ENCODE data around the gene PRKG1. TPM values are rescaled to one million over a fixed set of nuclear protein-coding genes. Genes with fewer than 3 reads are reported as not detected.

PRKG1 gene
- total RNA-seq, 2 donors from 2014 or later, result 1.3 to 2.7 TPM

DNA sequence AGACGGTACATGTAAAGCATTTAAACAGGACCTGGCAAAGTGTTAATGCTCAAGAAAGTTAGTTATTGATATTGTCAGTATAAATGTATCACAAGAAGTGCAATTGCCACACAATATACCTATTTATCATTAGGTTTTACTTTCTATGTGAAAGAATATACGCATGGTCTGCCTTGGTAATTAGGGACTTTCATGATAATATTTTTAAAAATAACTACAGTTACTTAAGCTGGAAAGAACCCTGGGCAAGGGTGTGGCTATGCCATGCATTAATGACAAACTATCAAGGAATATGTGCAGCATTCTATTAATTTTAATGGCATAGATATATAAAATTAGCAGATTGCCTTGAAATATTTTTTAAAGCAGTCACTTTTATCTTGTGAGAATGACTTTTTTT, 433.9 kb downstream of the PRKG1 start:
- Mint-ChIP-seq H3K4me3 (no peak overlapping the region), H3K4me1 (peaks cover 5% of the 10 kb centered on the region), H3K27me3 (ENCODE audit: insufficient read depth) (no peaks in the 10 kb centered on the region), H3K27ac (no peak overlapping the region), H3K36me3 (ENCODE audit: low read depth) (no peaks in the 10 kb centered on the region), H3K9me3 (peaks cover 7% of the 10 kb centered on the region)
- H3K27me3 ChIP-seq (ENCODE audit: control insufficient read depth, insufficient read depth, low read length, poor library complexity, severe bottlenecking), result no peaks in the 10 kb centered on the region
- H3K9me3 ChIP-seq (ENCODE audit: control insufficient read depth, low read length), result no peaks in the 10 kb centered on the region
- TF ChIP-seq, protein P1, sequence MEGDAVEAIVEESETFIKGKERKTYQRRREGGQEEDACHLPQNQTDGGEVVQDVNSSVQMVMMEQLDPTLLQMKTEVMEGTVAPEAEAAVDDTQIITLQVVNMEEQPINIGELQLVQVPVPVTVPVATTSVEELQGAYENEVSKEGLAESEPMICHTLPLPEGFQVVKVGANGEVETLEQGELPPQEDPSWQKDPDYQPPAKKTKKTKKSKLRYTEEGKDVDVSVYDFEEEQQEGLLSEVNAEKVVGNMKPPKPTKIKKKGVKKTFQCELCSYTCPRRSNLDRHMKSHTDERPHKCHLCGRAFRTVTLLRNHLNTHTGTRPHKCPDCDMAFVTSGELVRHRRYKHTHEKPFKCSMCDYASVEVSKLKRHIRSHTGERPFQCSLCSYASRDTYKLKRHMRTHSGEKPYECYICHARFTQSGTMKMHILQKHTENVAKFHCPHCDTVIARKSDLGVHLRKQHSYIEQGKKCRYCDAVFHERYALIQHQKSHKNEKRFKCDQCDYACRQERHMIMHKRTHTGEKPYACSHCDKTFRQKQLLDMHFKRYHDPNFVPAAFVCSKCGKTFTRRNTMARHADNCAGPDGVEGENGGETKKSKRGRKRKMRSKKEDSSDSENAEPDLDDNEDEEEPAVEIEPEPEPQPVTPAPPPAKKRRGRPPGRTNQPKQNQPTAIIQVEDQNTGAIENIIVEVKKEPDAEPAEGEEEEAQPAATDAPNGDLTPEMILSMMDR (conservative IDR thresholded peaks at IDR 0.05), result no peak
- no peak overlapping the region for H3K4me3 ChIP-seq (ENCODE audit: low read length)
- no peak overlapping the region for H3K27ac ChIP-seq (ENCODE audit: low read depth, low read length)
- no peak for DNase-seq
- H3K36me3 ChIP-seq (ENCODE audit: control insufficient read depth, insufficient read depth, low read length), result no peaks in the 10 kb centered on the region
- H3K4me1 ChIP-seq (ENCODE audit: control insufficient read depth, insufficient read depth, low read length), result no peaks in the 10 kb centered on the region
- WGBS, 2 experiments (ENCODE audit: insufficient coverage in 1 of 2, insufficient read length in 1 of 2), result 100% methylated on average over 1 of the region's 2 CpGs; no CpG with 5 or more reads in 1 of the 2 experiments
- H3K9ac ChIP-seq (ENCODE audit: extremely low read depth, low read length, poor library complexity, severe bottlenecking), result no peak overlapping the region

DNA sequence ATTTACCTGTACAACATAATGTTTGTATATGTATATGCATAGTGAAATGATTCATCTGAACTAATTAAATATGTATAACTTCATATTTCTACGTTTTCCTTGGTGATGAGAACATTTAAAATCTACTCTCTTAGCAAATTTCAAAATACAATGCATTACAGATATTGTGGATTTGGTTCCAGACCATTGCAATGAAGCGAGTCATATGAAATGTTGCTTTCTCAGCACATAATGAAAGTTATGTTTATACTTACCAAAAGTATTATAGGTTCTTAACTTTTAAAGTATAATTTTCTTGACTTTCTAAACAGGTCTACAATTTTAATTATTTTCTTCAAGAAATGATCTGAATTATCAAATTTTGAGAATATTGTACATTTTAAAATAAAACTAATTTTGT, 435.9 kb downstream of the PRKG1 start:
- H3K9me3 Mint-ChIP-seq, result peaks cover 7% of the 10 kb centered on the region
- 92% methylated on average over 2 of the region's 2 CpGs; no CpG with 5 or more reads in 1 of the 2 experiments for WGBS, 2 experiments (ENCODE audit: insufficient coverage in 1 of 2, insufficient read length in 1 of 2)
- H3K36me3 ChIP-seq (ENCODE audit: control insufficient read depth, insufficient read depth, low read length), result no peaks in the 10 kb centered on the region
- H3K4me1 Mint-ChIP-seq, result no peaks in the 10 kb centered on the region
- no peak overlapping the region for H3K27ac ChIP-seq (ENCODE audit: low read depth, low read length)
- H3K27ac Mint-ChIP-seq, result no peak overlapping the region
- no peaks in the 10 kb centered on the region for H3K27me3 ChIP-seq (ENCODE audit: control insufficient read depth, insufficient read depth, low read length, poor library complexity, severe bottlenecking)
- H3K36me3 Mint-ChIP-seq (ENCODE audit: low read depth), result no peaks in the 10 kb centered on the region
- H3K4me3 Mint-ChIP-seq, result no peak overlapping the region
- no peaks in the 10 kb centered on the region for H3K9me3 ChIP-seq (ENCODE audit: control insufficient read depth, low read length)
- DNase-seq, result no peak
- H3K4me1 ChIP-seq (ENCODE audit: control insufficient read depth, insufficient read depth, low read length), result no peaks in the 10 kb centered on the region
- TF ChIP-seq, protein P1 (conservative IDR thresholded peaks at IDR 0.05), result no peak
- H3K27me3 Mint-ChIP-seq (ENCODE audit: insufficient read depth), result no peaks in the 10 kb centered on the region
- no peak overlapping the region for H3K4me3 ChIP-seq (ENCODE audit: low read length)
- no peak overlapping the region for H3K9ac ChIP-seq (ENCODE audit: extremely low read depth, low read length, poor library complexity, severe bottlenecking)

DNA sequence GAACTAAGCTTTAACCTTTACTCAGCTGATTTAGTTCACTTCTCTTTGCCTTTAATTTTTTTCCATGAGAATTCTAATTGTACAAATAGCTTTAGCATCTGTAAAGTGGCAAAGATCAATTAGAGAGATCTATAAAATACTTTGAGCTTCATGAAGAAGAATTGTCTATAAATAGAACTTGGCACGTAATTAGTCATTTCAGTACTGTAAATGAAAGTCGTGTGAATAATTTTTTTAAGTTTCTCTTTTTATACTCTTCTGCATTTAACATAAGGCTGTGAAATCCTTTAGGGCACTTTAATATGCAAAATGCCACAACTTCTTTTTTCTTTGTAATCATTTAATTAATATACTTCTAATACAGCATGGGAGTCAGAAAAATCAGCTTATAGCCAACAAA, 447.3 kb downstream of the PRKG1 start:
- Mint-ChIP-seq H3K4me3 (no peak overlapping the region), H3K36me3 (ENCODE audit: low read depth) (no peaks in the 10 kb centered on the region), H3K9me3 (no peaks in the 10 kb centered on the region), H3K4me1 (peaks cover 7% of the 10 kb centered on the region), H3K27ac (no peak overlapping the region), H3K27me3 (ENCODE audit: insufficient read depth) (no peaks in the 10 kb centered on the region)
- WGBS, 2 experiments (ENCODE audit: insufficient coverage in 1 of 2, insufficient read length in 1 of 2), result 100% methylated on average over 2 of the region's 2 CpGs; no CpG with 5 or more reads in 1 of the 2 experiments
- Histone ChIP-seq H3K27ac (ENCODE audit: low read depth, low read length) (no peak overlapping the region), H3K9me3 (ENCODE audit: control insufficient read depth, low read length) (no peaks in the 10 kb centered on the region), H3K9ac (ENCODE audit: extremely low read depth, low read length, poor library complexity, severe bottlenecking) (no peak overlapping the region), H3K27me3 (ENCODE audit: control insufficient read depth, insufficient read depth, low read length, poor library complexity, severe bottlenecking) (no peaks in the 10 kb centered on the region), H3K36me3 (ENCODE audit: control insufficient read depth, insufficient read depth, low read length) (no peaks in the 10 kb centered on the region), H3K4me3 (ENCODE audit: low read length) (no peak overlapping the region), H3K4me1 (ENCODE audit: control insufficient read depth, insufficient read depth, low read length) (no peaks in the 10 kb centered on the region)
- TF ChIP-seq, protein P1 (conservative IDR thresholded peaks at IDR 0.05), result no peak
- no peak for DNase-seq
